ENCODE measurements around the gene DOC2A.
"Not testable (repeated sequence)": the region's sequence is repeated elsewhere in the genome, so short reads cannot be mapped to it uniquely, and the experiment has no call there.

DOC2A gene

GRCh38 chr16:30010844-30011713 is at the start of gene DOC2A:
DOC2A (minus strand) TSS chr16:30011027; CDS start chr16:30010222, 805 bp downstream.
- no peaks in the 10 kb centered on the region; the same call in 1 of the 2 replicates for H3K4me1 ChIP-seq
- H3K9me3 ChIP-seq: no peaks in the 10 kb centered on the region
- H3K36me3 ChIP-seq (replicated peaks): peaks cover 5% of the 10 kb centered on the region
- H3K27me3 ChIP-seq (ENCODE audit: low read depth): no peaks in the 10 kb centered on the region
- DNase-seq (ENCODE audit: low spot score in 2 of 2): peak; percentile 21 to 80
- H3K4me3 ChIP-seq: peak within 1 kb of the TSS; percentile 35
- in situ Hi-C loops (cut with MboI; ENCODE audit: low sequenced_read_pairs): no loop called here

GRCh38 chr16:30060346-30060745 is 49.5 kb upstream of the DOC2A start:
- DNase-seq (ENCODE audit: low spot score in 2 of 2): no peak
- no peak overlapping the region for H3K4me3 ChIP-seq
- no peaks in the 10 kb centered on the region for H3K27me3 ChIP-seq (ENCODE audit: low read depth)
- H3K4me1 ChIP-seq: peaks cover 11% of the 10 kb centered on the region
- no peaks in the 10 kb centered on the region for H3K36me3 ChIP-seq (replicated peaks)
- in situ Hi-C loops (cut with MboI; ENCODE audit: low sequenced_read_pairs): no loop called here
- no peaks in the 10 kb centered on the region for H3K9me3 ChIP-seq

GRCh38 chr16:30054959-30055553 is 44.2 kb upstream of the DOC2A start:
- Histone ChIP-seq H3K4me3 (no peak overlapping the region), H3K36me3 (replicated peaks) (no peaks in the 10 kb centered on the region), H3K27me3 (ENCODE audit: low read depth) (no peaks in the 10 kb centered on the region), H3K4me1 (peaks cover 2% of the 10 kb centered on the region), H3K9me3 (no peaks in the 10 kb centered on the region)
- in situ Hi-C loops (cut with MboI; ENCODE audit: low sequenced_read_pairs): no loop called here
- DNase-seq (ENCODE audit: low spot score in 2 of 2): peak; percentile 31 to 78

GRCh38 chr16:30054451-30054850 is 43.6 kb upstream of the DOC2A start:
- Histone ChIP-seq H3K36me3 (replicated peaks) (no peaks in the 10 kb centered on the region), H3K4me1 (peaks cover 3% of the 10 kb centered on the region), H3K9me3 (no peaks in the 10 kb centered on the region), H3K27me3 (ENCODE audit: low read depth) (no peaks in the 10 kb centered on the region), H3K4me3 (no peak overlapping the region)
- in situ Hi-C loops (cut with MboI; ENCODE audit: low sequenced_read_pairs): no loop called here
- DNase-seq (ENCODE audit: low spot score in 2 of 2): no peak

- H3K9me3 ChIP-seq: no peaks in the 10 kb centered on the region
- H3K27me3 ChIP-seq (ENCODE audit: low read depth): no peaks in the 10 kb centered on the region
- in situ Hi-C loops (cut with MboI; ENCODE audit: low sequenced_read_pairs): no loop called here
- peaks cover 13% of the 10 kb centered on the region for H3K4me1 ChIP-seq
- H3K4me3 ChIP-seq: peak overlapping the region; percentile 51
- peak in 1 of 2 experiments; percentile 47 for DNase-seq (ENCODE audit: low spot score in 2 of 2)
- H3K36me3 ChIP-seq (replicated peaks): no peaks in the 10 kb centered on the region
Observed at GRCh38 chr16:30053376-30054015, 42.7 kb upstream of the DOC2A start.

GRCh38 chr16:30052671-30053372 is 42.0 kb upstream of the DOC2A start:
- DNase-seq (ENCODE audit: low spot score in 2 of 2): peak; percentile 88 to 97
- peaks cover 14% of the 10 kb centered on the region for H3K4me1 ChIP-seq
- in situ Hi-C loops (cut with MboI; ENCODE audit: low sequenced_read_pairs): no loop called here
- H3K36me3 ChIP-seq (replicated peaks): no peaks in the 10 kb centered on the region
- H3K4me3 ChIP-seq: peak overlapping the region; percentile 51
- H3K27me3 ChIP-seq (ENCODE audit: low read depth): no peaks in the 10 kb centered on the region
- no peaks in the 10 kb centered on the region for H3K9me3 ChIP-seq

GRCh38 chr16:30051518-30051917 is 40.7 kb upstream of the DOC2A start:
- in situ Hi-C loops (cut with MboI; ENCODE audit: low sequenced_read_pairs): no loop called here
- DNase-seq (ENCODE audit: low spot score in 2 of 2): no peak
- no peaks in the 10 kb centered on the region for H3K27me3 ChIP-seq (ENCODE audit: low read depth)
- H3K36me3 ChIP-seq (replicated peaks): no peaks in the 10 kb centered on the region
- peaks cover 14% of the 10 kb centered on the region for H3K4me1 ChIP-seq
- no peaks in the 10 kb centered on the region for H3K9me3 ChIP-seq
- H3K4me3 ChIP-seq: no peak overlapping the region

- Histone ChIP-seq H3K36me3 (replicated peaks) (no peaks in the 10 kb centered on the region), H3K4me1 (peaks cover 14% of the 10 kb centered on the region), H3K9me3 (no peaks in the 10 kb centered on the region), H3K4me3 (no peak overlapping the region), H3K27me3 (ENCODE audit: low read depth) (no peaks in the 10 kb centered on the region)
- in situ Hi-C loops (cut with MboI; ENCODE audit: low sequenced_read_pairs): loop anchor here (25.0 kb wide), 1 partner anchor 938 kb away; no protein-coding TSS in a partner anchor
- no peak for DNase-seq (ENCODE audit: low spot score in 2 of 2)
Observed at GRCh38 chr16:30049871-30050270, 39.0 kb upstream of the DOC2A start.

GRCh38 chr16:30046588-30046987 is 35.8 kb upstream of the DOC2A start:
- DNase-seq (ENCODE audit: low spot score in 2 of 2): no peak
- in situ Hi-C loops (cut with MboI; ENCODE audit: low sequenced_read_pairs): loop anchor here (25.0 kb wide), 1 partner anchor 934 kb away; no protein-coding TSS in a partner anchor
- no peaks in the 10 kb centered on the region for H3K36me3 ChIP-seq (replicated peaks)
- no peaks in the 10 kb centered on the region for H3K9me3 ChIP-seq
- H3K4me1 ChIP-seq: peaks cover 11% of the 10 kb centered on the region
- H3K27me3 ChIP-seq (ENCODE audit: low read depth): no peaks in the 10 kb centered on the region
- H3K4me3 ChIP-seq: no peak overlapping the region

GRCh38 chr16:30046178-30046577 is 35.4 kb upstream of the DOC2A start:
- in situ Hi-C loops (cut with MboI; ENCODE audit: low sequenced_read_pairs): loop anchor here (25.0 kb wide), 1 partner anchor 934 kb away; no protein-coding TSS in a partner anchor

GRCh38 chr16:30041841-30042240 is 31.0 kb upstream of the DOC2A start:
- in situ Hi-C loops (cut with MboI; ENCODE audit: low sequenced_read_pairs): loop anchor here (25.0 kb wide), 1 partner anchor 930 kb away; no protein-coding TSS in a partner anchor
- no peak for DNase-seq (ENCODE audit: low spot score in 2 of 2)
- H3K36me3 ChIP-seq (replicated peaks): no peaks in the 10 kb centered on the region
- H3K9me3 ChIP-seq: no peaks in the 10 kb centered on the region
- no peak overlapping the region for H3K4me3 ChIP-seq
- no peaks in the 10 kb centered on the region for H3K4me1 ChIP-seq
- H3K27me3 ChIP-seq (ENCODE audit: low read depth): no peaks in the 10 kb centered on the region; the same call in 1 of the 2 replicates

More at GRCh38 chr16:30046178-30046577, 35.4 kb upstream of the DOC2A start:
- no peak overlapping the region for H3K4me3 ChIP-seq
- H3K9me3 ChIP-seq: no peaks in the 10 kb centered on the region
- DNase-seq (ENCODE audit: low spot score in 2 of 2): no peak
- H3K36me3 ChIP-seq (replicated peaks): no peaks in the 10 kb centered on the region
- H3K4me1 ChIP-seq: peaks cover 11% of the 10 kb centered on the region
- H3K27me3 ChIP-seq (ENCODE audit: low read depth): no peaks in the 10 kb centered on the region

- H3K4me1 ChIP-seq; H3K9me3 ChIP-seq; H3K27me3 ChIP-seq (ENCODE audit: low read depth); H3K4me3 ChIP-seq; H3K36me3 ChIP-seq (replicated peaks); DNase-seq (ENCODE audit: low spot score in 2 of 2): not testable (repeated sequence)
- in situ Hi-C loops (cut with MboI; ENCODE audit: low sequenced_read_pairs): loop anchor here (25.0 kb wide), 1 partner anchor 928 kb away; no protein-coding TSS in a partner anchor
Observed at GRCh38 chr16:30040690-30041089, 29.9 kb upstream of the DOC2A start.

GRCh38 chr16:30040221-30040620 is 29.4 kb upstream of the DOC2A start:
- Histone ChIP-seq H3K36me3 (replicated peaks) (no peaks in the 10 kb centered on the region), H3K4me3 (no peak overlapping the region), H3K4me1 (no peaks in the 10 kb centered on the region), H3K27me3 (ENCODE audit: low read depth) (no peaks in the 10 kb centered on the region; the same call in none of the 2 replicates), H3K9me3 (no peaks in the 10 kb centered on the region)
- in situ Hi-C loops (cut with MboI; ENCODE audit: low sequenced_read_pairs): loop anchor here (25.0 kb wide), 1 partner anchor 928 kb away; no protein-coding TSS in a partner anchor
- DNase-seq (ENCODE audit: low spot score in 2 of 2): no peak
